Stimulated activated CD4-positive, alpha-beta T cell treated with anti-CD3 and anti-CD28 coated beads, Interleukin-1b, Interleukin-23, amount 100 ng/mL, for 4 hours (primary cell): ENCODE results near the gene AQP7.
"Not testable (repeated sequence)": the region's sequence is repeated elsewhere in the genome, so short reads cannot be mapped to it uniquely, and the experiment has no call there.

Experiments
- DNase-seq, 2 donors: peaks; one replicate each; pipeline ENCODE4 v3.0.0-alpha.2; 2020; ENCODE audit warnings: low read depth in 2 of 2

The AQP7 gene

GRCh38 chr9:33374634-33375237, 27.6 kb downstream of the AQP7 start:
- DNase-seq: peak; percentile 40 to 53

- no peak for DNase-seq
Measured at GRCh38 chr9:33374190-33374589, 28.2 kb downstream of the AQP7 start.

- no peak for DNase-seq
Measured at GRCh38 chr9:33372900-33373299, 29.5 kb downstream of the AQP7 start.

DNA sequence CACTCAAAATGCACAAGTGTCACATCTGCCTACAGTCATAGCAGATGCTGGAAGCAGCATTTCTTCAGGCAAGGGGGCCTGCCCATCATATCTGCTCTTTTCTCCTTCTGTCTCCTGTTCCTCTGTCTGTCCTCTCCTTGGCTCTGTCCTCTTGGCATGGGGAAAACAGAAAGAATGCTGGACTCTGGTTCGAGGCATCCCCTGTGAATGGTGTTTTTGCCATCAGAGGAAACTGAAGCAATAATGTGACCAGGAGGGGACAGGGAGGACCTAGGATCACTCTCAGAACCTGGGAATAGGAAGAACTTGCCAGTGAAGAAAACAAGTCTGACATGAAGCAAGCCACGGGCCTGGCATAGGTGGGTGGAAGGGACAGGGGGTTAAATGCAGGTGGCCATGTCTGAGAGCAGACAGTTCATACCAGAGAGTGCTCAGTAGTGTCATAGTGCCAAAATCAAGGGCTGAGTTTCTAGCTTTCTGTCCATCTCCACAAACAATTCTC, 35.3 kb downstream of the AQP7 start:
- DNase-seq: no peak

- DNase-seq: not testable (repeated sequence)
Measured at GRCh38 chr9:33364814-33365213, 37.6 kb downstream of the AQP7 start.

- no peak for DNase-seq
Measured at GRCh38 chr9:33364127-33364526, 38.2 kb downstream of the AQP7 start.

DNA sequence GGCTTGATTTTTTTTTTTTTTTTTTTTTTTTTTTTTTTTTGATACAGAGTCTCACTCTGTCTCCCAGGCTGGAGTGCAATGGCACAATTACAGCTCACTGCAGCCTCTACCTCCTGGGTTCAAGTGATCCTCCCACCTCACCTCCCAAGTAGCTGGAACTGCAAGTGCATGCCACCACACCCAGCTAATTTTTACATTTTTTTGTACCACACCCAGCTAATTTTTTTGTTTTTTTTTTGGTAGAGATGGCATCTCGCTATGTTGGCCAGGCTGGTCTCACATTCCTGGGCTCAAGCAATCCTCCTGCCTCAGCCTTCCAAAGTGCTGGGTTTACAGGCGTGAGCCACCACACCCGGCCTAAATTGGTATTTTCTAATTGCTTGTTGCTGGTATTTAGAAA, 43.7 kb downstream of the AQP7 start:
- DNase-seq: not testable (repeated sequence)

DNA sequence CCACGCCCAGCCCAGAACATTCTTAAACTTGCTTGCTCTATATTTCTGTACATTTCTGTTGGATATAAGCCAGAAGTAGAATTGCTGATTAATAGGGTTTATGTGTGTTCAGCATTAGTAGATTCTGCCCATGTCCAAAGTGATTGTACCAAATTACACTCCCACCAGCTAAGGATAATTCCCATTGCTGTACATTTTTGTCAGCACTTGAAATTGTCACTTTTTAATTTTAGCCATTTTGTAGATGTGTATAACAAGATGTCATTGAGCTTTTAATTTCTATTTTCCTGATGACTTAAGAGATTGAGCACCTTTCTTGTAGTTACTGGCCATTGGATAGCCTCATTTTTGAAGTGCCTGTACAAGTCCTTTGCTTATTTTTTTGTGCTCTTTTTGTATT, 46.4 kb downstream of the AQP7 start:
- no peak for DNase-seq

GRCh38 chr9:33354651-33355211, 47.6 kb downstream of the AQP7 start:
- DNase-seq: no peak

DNA sequence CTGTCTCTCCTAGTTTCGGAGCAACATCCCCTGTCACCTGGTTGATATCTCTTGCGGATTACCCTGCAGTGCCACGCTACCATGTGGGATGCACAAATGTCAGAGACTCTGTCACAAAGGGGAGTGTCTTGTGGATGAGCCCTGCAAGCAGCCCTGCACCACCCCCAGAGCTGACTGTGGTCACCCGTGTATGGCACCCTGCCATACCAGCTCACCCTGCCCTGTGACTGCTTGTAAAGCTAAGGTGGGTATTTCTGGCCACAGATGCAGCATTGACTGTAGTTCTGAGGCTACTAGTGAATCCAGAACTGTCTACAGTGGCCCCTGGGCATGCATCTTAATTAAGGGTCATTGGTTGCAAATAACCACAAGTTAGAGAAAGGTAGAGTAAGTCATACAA, 50.8 kb downstream of the AQP7 start:
- no peak for DNase-seq

- DNase-seq: no peak
Measured at GRCh38 chr9:33350310-33350709, 52.1 kb downstream of the AQP7 start.

DNA sequence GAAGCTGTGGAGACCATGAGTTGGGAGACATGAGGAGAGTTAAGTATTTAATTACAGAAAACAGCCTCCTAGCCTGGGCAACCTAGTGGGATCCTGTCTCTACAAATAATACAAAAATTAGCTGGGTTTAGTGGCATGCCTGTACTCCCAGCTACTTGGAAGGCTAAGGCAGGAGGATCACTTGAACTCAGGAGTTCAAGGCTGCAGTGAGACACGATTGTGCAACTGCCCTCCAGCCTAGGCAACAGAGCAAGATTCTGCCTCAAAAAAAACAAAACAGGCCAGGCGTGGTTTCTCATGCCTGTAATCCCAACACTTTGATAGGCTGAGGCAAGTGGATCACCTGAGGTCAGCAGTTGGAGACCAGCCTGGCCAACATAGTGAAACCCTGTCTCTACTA, 52.6 kb downstream of the AQP7 start:
- no peak for DNase-seq

DNA sequence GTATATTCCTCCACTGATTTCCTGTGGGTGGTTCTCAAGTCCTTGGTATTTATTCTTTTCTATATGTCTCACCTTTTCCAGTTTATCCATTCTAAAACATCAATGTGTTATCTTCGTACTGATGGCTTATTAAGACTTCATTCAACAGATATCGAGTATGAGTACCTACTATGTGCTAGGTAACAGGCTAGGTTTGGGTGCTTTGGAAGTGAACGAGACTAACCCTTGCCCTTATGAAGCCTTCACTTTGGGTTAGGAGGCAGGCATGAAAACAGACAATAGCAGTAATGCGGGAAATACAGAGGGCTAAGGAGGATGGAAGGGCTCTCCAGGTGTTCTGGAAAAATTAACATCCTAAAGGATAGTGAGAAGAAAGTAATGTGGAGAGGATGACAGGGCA, 53.4 kb downstream of the AQP7 start:
- no peak for DNase-seq

- DNase-seq: no peak
Measured at GRCh38 chr9:33346564-33346963, 55.8 kb downstream of the AQP7 start.

DNA sequence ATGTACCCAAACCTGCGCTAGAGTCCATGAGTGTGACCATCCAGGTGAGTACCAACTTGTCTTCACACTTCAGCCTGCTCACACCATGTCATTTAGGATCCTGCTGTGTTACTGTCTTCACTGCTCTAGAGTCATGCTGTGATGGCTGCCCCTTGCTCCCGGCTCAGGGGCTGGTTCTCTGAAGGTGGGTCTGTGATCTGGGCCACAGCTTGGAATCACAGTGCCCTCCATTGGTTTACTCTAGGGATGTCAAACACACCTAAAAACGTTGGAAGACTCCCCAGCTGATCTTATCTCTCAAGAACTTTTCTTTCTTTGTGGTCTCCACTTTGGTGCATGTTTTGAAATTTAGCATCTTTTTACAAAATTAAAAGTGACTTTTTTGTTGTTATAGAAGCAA, 58.2 kb downstream of the AQP7 start:
- DNase-seq: no peak

GRCh38 chr9:33341182-33341581, 61.2 kb downstream of the AQP7 start:
- DNase-seq: no peak

GRCh38 chr9:33340186-33340585, 62.2 kb downstream of the AQP7 start:
- no peak for DNase-seq
